Left ventricle myocardium inferior (tissue), 1 donor: Measurements from ENCODE around the gene ATP1A4. TPM values are rescaled to one million over a fixed set of nuclear protein-coding genes. Genes with fewer than 3 reads are reported as not detected.

Source experiments
- DNase-seq: peaks from one replicate; pipeline ENCODE4 v3.0.0-alpha.2; 2020
- H3K27ac ChIP-seq: fragments of 200-600 bp; replicated peaks from 2 replicates; pipeline ENCODE4 v1.8.0; 2021
- H3K27me3 ChIP-seq: fragments of 200-600 bp; 2 replicates; pipeline ENCODE4 v1.8.0; 2021; ENCODE audit warnings: low read depth
- H3K36me3 ChIP-seq: fragments of 200-600 bp; 2 replicates; pipeline ENCODE4 v1.8.0; 2021
- H3K4me1 ChIP-seq: fragments of 200-600 bp; 2 replicates; pipeline ENCODE4 v1.8.0; 2021
- H3K4me3 ChIP-seq: fragments of 200-600 bp; 2 replicates; pipeline ENCODE4 v1.8.0; 2021; ENCODE audit warnings: mild to moderate bottlenecking, moderate library complexity
- H3K9me3 ChIP-seq: fragments of 200-600 bp; replicated peaks from 2 replicates; pipeline ENCODE4 v1.8.0; 2021
- intact Hi-C: fragments of 100-400 bp; cut with micrococcal nuclease; formaldehyde crosslinking; loops from one replicate; pipeline ENCODE4 v1.11.0; 2022
- total RNA-seq: library from RNA; stranded (reverse); fragmentation: NEBNext Ultra II Directional; extraction: Animal tissue kit (Norgen Biotek cat#: 25700); gene quantifications from one replicate; pipeline ENCODE4 v1.2.1, GENCODE V29; 2021
- TF ChIP-seq, protein P1 (sequence below): fragments of 200-600 bp; IDR thresholded peaks from 2 replicates; pipeline ENCODE4 v1.8.0; 2021; ENCODE audit warnings: antibody characterized with exemption, mild to moderate bottlenecking, borderline replicate concordance
- donor health status: DM: no; HTN: yes; CAD: no; lungs with severe emphysema.

Gene ATP1A4
- total RNA-seq, 1 donor from 2014 or later: 0.11 TPM

GRCh38 chr1:160162931-160163330 lies 11.5 kb downstream of the ATP1A4 start:
- no peaks in the 10 kb centered on the region for H3K36me3 ChIP-seq
- H3K27me3 ChIP-seq: no peaks in the 10 kb centered on the region
- H3K4me3 ChIP-seq: no peak overlapping the region
- DNase-seq: no peak
- H3K27ac ChIP-seq: no peak overlapping the region
- no peaks in the 10 kb centered on the region for H3K9me3 ChIP-seq
- peaks cover 14% of the 10 kb centered on the region for H3K4me1 ChIP-seq
- TF ChIP-seq, protein P1, sequence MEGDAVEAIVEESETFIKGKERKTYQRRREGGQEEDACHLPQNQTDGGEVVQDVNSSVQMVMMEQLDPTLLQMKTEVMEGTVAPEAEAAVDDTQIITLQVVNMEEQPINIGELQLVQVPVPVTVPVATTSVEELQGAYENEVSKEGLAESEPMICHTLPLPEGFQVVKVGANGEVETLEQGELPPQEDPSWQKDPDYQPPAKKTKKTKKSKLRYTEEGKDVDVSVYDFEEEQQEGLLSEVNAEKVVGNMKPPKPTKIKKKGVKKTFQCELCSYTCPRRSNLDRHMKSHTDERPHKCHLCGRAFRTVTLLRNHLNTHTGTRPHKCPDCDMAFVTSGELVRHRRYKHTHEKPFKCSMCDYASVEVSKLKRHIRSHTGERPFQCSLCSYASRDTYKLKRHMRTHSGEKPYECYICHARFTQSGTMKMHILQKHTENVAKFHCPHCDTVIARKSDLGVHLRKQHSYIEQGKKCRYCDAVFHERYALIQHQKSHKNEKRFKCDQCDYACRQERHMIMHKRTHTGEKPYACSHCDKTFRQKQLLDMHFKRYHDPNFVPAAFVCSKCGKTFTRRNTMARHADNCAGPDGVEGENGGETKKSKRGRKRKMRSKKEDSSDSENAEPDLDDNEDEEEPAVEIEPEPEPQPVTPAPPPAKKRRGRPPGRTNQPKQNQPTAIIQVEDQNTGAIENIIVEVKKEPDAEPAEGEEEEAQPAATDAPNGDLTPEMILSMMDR: no peak
- intact Hi-C loops: no loop called here

GRCh38 chr1:160163615-160164014 lies 12.2 kb downstream of the ATP1A4 start:
- intact Hi-C loops: no loop called here
- Histone ChIP-seq H3K27me3 (no peaks in the 10 kb centered on the region), H3K4me1 (peaks cover 16% of the 10 kb centered on the region), H3K27ac (no peak overlapping the region), H3K4me3 (no peak overlapping the region), H3K36me3 (no peaks in the 10 kb centered on the region), H3K9me3 (no peaks in the 10 kb centered on the region)
- no peak for DNase-seq
- TF ChIP-seq, protein P1: peak; percentile 18

GRCh38 chr1:160164121-160164520 lies 12.7 kb downstream of the ATP1A4 start:
- H3K4me3 ChIP-seq: no peak overlapping the region
- TF ChIP-seq, protein P1: no peak
- no peaks in the 10 kb centered on the region for H3K36me3 ChIP-seq
- H3K27ac ChIP-seq: no peak overlapping the region
- intact Hi-C loops: no loop called here
- H3K4me1 ChIP-seq: peaks cover 16% of the 10 kb centered on the region
- no peaks in the 10 kb centered on the region for H3K27me3 ChIP-seq
- no peaks in the 10 kb centered on the region for H3K9me3 ChIP-seq
- no peak for DNase-seq

DNA sequence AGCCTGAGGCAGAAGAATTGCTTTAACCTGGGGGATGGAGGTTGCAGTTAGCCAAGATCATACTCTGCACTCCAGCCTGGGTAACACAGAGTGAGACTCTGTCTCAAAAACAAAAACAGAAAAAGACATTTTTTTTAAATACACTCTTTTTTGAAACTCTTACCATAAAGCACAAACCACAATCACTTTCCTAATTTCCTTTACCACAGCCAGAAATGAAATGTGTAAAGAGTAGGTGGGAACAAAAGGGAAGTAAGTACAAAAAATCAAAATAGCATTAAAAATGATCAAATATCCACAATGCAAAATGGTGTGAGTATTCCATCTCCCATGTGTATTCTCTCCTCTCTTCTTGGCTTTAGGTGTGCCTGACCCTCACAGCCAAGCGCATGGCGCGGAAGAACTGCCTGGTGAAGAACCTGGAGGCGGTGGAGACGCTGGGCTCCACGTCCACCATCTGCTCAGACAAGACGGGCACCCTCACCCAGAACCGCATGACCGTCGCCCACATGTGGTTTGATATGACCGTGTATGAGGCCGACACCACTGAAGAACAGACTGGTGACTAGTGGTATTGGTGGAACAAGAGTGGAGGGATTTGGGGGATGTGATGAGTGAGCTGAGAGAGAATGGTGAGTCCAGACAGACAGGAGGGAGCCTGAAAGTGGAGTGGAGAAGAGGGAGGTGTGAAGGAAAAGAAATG lies 14.9 kb downstream of the ATP1A4 start:
- no peak for DNase-seq
- intact Hi-C loops: no loop called here
- Histone ChIP-seq H3K4me1 (peaks cover 11% of the 10 kb centered on the region), H3K9me3 (no peaks in the 10 kb centered on the region), H3K4me3 (no peak overlapping the region), H3K27ac (no peak overlapping the region), H3K27me3 (peaks cover under 1% of the 10 kb centered on the region), H3K36me3 (no peaks in the 10 kb centered on the region)
- TF ChIP-seq, protein P1: no peak

GRCh38 chr1:160167056-160167455 lies 15.7 kb downstream of the ATP1A4 start:
- intact Hi-C loops: no loop called here
- no peak for DNase-seq
- TF ChIP-seq, protein P1: no peak

More at GRCh38 chr1:160167056-160167455, 15.7 kb downstream of the ATP1A4 start:
- Histone ChIP-seq H3K4me1 (peaks cover 9% of the 10 kb centered on the region), H3K9me3 (no peaks in the 10 kb centered on the region), H3K27me3 (peaks cover 8% of the 10 kb centered on the region), H3K4me3 (no peak overlapping the region), H3K27ac (no peak overlapping the region), H3K36me3 (no peaks in the 10 kb centered on the region)
